Activated effector memory CD4-positive, alpha-beta T cell treated with Interleukin-2 at 50 U/mL for 16 hours (primary cell): ENCODE results near the gene ZEB2.

Experiments used
- DNase-seq: peaks from one replicate; pipeline ENCODE4 v3.0.0-alpha.2; 2020

ZEB2 gene

GRCh38 chr2:144412709-144413108 is 107.2 kb downstream of the ZEB2 start:
- DNase-seq, result no peak

GRCh38 chr2:144411473-144411872 is 108.4 kb downstream of the ZEB2 start:
- DNase-seq, result no peak

GRCh38 chr2:144409241-144409640 is 110.7 kb downstream of the ZEB2 start:
- no peak for DNase-seq

DNA sequence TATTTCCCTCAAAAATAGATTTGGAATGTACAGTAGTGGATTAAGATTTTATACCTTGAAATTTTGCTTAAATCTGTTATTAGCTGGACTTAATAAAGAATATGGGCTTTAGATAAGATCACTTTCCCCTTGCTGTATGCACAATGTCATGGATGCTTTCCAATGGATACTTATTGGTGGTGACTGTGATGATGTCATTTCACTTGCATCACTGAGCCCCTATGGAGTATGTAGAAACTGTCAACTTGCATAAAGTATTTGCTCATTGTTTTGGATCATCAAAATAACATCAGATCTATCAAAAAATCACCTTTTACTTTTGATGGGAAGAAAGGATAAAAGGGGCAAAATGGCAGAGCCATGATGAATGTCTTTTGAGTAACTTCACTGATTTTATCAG is 112.7 kb downstream of the ZEB2 start:
- DNase-seq, result no peak

DNA sequence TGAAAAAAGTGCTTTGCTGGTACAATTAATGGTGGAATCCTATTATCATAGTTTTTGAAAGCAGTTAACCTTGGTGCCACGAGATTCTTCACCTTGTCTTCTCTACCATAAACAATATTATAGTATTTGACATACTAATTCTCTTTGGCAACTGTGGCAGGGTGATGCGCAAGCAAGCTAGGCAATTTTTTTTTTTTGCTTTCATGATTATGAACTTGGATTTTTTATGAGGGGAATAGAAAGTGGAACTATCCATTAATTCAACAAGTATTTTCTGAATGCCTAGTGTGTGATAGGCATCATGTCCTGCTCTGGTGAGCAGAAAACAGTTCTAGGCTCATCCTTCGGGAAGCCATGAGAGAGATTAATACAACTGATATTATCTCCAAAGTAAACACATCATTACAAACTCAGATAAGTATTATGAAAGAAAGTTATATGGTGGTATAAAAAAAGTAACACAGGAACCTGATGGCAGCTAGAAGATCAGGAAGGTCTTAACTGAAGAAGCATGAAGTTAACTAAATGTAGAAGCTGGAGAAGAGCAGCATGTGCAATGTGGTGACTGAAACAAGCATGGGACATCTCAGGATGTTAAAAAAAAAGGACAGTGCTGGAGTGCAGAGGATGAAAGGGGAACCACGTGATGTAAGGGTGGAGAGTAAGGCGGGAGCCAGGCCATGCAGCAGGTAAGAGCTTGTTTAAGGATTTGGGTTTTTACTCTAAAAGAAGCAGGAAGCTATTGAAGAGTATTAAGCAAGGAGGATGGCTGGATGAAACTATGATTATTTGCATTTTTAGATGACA is 113.7 kb downstream of the ZEB2 start:
- DNase-seq, result no peak

GRCh38 chr2:144405321-144405720 is 114.6 kb downstream of the ZEB2 start:
- DNase-seq, result no peak

GRCh38 chr2:144404586-144405314 is 115.2 kb downstream of the ZEB2 start:
- DNase-seq, result no peak

GRCh38 chr2:144403933-144404332 is 116.0 kb downstream of the ZEB2 start:
- DNase-seq, result no peak

DNA sequence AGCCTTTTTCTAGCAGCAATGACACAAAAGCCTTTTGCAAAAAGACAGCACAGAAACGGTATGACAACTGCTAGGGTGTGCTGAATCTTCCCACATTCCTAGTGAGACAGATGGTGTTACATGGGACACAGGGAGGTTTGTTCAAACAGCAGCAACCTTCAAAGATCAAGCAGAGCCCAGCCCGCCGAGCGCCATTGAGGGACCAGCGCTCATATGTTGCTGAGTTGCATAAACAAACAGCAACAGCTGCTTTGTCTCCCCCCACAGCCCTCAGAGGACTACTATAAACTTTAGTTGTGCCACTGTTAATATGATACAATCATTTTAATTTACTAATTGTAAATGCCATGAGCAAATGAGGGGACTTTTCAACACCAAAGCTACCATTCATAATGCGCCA is 117.7 kb downstream of the ZEB2 start:
- DNase-seq, result no peak

- no peak for DNase-seq
These were observed 118.9 kb downstream of the ZEB2 start for GRCh38 chr2:144401036-144401435.

GRCh38 chr2:144396318-144396717 is 123.6 kb downstream of the ZEB2 start:
- DNase-seq, result no peak

DNA sequence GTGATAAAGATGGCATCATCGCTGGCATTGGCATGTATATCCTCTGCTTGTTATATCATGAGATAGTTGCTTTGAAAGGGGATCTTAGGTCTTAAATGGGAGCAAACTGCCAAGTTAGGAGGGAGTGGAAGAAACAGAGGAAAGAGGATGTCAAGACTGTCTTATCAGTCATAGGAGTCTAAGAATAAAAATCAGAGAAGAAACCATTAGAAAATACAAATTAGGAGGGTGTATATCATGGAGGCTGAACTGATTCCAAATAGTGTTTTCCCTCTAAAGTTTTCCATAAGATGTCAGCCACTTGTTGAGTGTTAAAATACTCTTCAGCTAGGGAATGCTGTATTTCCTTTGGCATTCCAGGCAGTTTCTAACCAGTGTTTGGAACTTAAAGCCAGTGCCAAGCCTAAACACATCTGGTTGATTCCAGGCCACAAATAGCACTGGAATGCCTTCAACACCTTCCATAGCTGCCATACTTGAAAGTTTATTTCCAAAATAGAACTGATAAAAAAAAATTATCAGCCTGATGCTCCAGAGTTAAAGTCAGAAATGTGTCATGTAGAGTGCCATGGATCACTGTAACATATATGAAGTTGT is 129.4 kb downstream of the ZEB2 start:
- DNase-seq, result no peak

- no peak for DNase-seq
These were observed 130.0 kb downstream of the ZEB2 start for GRCh38 chr2:144389930-144390311.

- no peak for DNase-seq
These were observed 130.6 kb downstream of the ZEB2 start for GRCh38 chr2:144389151-144389929.

- DNase-seq, result no peak
These were observed 134.5 kb downstream of the ZEB2 start for GRCh38 chr2:144385381-144385780.

DNA sequence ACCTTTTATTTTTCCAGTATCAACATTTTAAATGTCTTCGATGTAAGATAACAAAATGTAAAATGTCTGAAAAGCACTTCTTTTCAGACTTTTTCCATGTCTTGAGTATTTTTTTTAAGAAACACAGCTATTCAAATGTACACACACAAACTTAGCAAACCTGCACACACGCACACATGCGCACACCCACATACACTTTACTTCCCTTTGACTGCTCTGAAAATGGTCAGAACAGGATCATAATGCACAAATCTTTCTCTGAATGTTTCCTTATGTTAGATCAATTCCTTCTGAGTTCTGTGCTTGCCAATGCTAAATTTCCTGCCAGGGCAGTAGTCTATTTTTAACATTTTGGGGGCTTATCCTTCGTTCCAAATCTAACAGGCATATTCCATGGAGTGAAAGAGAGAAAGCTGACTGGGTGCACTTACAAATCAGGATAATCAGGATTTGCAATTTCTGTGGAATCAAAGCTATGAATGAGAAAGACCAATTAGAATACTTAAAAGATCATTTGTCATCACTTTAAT is 136.3 kb downstream of the ZEB2 start:
- no peak for DNase-seq

GRCh38 chr2:144382849-144383248 is 137.1 kb downstream of the ZEB2 start:
- DNase-seq, result no peak

DNA sequence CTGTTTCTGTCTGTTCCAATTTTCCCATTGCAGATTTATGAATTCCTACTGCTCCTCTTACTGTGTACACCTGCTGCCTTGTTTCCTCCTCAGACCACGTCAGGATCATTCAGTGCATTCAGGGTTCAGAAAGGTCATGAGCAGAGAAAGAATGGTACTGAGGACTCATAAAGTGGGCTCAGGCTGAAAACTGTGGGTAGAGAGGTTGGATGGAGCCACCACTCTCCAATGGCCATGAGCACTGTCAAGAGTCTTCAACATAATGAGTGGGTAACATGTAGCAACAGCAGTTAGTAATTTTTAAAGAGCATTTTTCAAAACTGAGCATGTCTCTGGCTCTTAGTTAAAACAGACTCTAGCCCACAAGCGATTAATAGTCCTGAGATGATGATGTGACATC is 138.2 kb downstream of the ZEB2 start:
- DNase-seq, result no peak

GRCh38 chr2:144379851-144380311 is 140.0 kb downstream of the ZEB2 start:
- no peak for DNase-seq

DNA sequence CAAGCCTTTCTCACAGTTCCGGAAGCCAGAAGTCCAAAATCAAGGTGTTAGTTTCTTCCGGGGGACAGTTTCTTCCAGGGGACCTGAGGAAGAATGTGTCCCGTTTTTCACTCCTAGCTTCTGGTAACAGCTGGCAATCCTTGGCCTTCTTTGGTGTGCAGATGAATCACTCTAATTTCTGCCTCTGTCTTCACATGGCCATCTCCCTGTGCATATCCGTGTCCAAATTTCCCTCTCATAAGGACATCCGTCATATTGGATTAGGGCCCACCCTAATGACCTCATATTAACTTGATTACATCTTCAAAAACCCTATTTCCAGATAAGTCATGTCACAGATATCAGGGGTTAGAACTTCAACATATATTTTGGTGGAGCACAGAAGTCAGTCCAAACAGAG is 141.4 kb downstream of the ZEB2 start:
- no peak for DNase-seq

- no peak for DNase-seq
These were observed 142.0 kb downstream of the ZEB2 start for GRCh38 chr2:144377914-144378313.

- no peak for DNase-seq
These were observed 143.0 kb downstream of the ZEB2 start for GRCh38 chr2:144376926-144377325.

DNA sequence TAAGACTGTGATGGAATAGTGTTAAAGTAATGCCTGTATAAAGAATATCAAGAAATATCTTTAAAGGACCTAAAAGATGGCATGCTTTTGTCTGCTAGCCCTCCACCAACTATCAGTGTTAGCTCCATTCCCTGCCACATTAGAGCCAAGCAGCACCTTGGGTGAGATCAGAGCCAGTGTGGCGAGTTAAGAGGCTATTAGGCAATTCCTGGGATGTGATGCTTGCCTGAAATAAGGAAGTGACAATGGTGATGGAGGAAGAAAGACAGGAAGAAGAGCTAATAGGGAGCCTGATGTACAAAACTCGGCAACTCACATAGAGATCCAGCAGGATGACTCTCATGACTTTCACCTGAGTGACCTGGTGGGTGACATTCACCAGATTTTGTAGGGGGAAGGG is 143.5 kb downstream of the ZEB2 start:
- no peak for DNase-seq
